Nephron (organoid): ENCODE measurements around the gene INTS11.
A peak's percentile ranks its signal among the peaks of the same experiment; 100 is the strongest.

ENCODE experiments used
- H3K27ac Mint-ChIP-seq, 3 experiments: 2 replicates each; pipeline ENCODE4 v1.8.0; 2020; ENCODE audit warnings: mixed read lengths in 3 of 3, mild to moderate bottlenecking in 2 of 3, moderate library complexity in 1 of 3
- H3K27me3 Mint-ChIP-seq: 2 replicates; pipeline ENCODE4 v1.8.0; 2021; ENCODE audit warnings: low read depth, mild to moderate bottlenecking, moderate library complexity, mixed read lengths
- H3K36me3 Mint-ChIP-seq: 2 replicates; pipeline ENCODE4 v1.8.0; 2020; ENCODE audit warnings: low read depth, mixed read lengths
- H3K4me1 Mint-ChIP-seq: 2 replicates; pipeline ENCODE4 v1.8.0; 2020; ENCODE audit warnings: mixed read lengths
- H3K4me3 Mint-ChIP-seq, 3 experiments: 2 replicates each; pipeline ENCODE4 v1.8.0; 2020; ENCODE audit warnings: mild to moderate bottlenecking in 3 of 3, mixed read lengths in 3 of 3, moderate library complexity in 2 of 3
- H3K9me3 Mint-ChIP-seq: 2 replicates; pipeline ENCODE4 v1.8.0; 2020; ENCODE audit warnings: mixed read lengths
- TF ChIP-seq, protein P1 (sequence below), 3 experiments: fragments of 200-600 bp; sonication (generic); IDR thresholded peaks; one replicate each; pipeline ENCODE4 v1.5.0; 2021; ENCODE audit warnings: antibody characterized with exemption in 3 of 3; ENCODE audit not compliant: unreplicated experiment in 3 of 3

Gene INTS11

DNA sequence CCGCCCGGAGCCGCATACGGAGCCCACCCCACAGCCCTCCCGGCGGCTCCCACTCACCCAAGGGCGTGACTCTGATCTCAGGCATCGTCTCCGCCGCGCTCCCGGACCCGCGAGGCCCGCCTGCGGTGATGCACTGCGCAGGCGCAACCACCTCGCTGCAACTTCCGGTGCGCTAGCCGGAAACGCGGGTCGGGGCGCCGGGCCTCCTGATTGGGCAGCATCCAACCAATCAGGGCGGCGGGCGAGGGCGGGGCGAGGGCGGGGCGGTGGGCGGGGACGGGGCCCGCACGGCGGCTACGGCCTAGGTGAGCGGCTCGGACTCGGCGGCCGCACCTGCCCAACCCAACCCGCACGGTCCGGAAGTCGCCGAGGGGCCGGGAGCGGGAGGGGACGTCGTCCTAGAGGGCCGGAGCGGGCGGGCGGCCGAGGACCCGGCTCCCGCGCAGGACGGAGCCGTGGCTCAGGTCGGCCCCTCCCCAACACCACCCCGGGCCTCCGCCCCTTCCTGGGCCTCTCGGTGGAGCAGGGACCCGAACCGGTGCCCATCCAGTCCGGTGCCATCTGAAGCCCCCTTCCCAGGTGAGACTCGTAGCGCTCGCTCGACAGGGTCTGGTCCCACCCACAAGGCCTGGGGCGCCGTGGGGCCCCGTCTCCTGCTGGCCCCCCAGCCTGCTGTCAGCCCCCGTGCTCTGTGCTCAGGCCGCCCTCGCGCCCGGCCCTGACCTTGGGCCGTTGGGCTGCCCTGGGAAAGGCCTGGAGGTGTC lies at the start of gene INTS11, which contains the start of gene CPTP:
TSS of gene INTS11 (minus strand) at position 137 of the 764 bp plus-strand sequence. CDS start at position 85, 52 bp downstream.
TSS of gene CPTP (plus strand) at position 279 of the 764 bp plus-strand sequence. CDS start 2,109 bp downstream, outside the sequence.
- Mint-ChIP-seq H3K9me3 (no peaks in the 10 kb centered on the region), H3K36me3 (peaks cover under 1% of the 10 kb centered on the region), H3K27ac (peak within 1 kb of the TSS in 2 of 3 experiments; percentile 48 to 77), H3K4me1 (peaks cover 18% of the 10 kb centered on the region), H3K27me3 (no peaks in the 10 kb centered on the region), H3K4me3 (peak within 1 kb of the TSS; percentile 90 to 97 (median 91))
- TF ChIP-seq, protein P1, sequence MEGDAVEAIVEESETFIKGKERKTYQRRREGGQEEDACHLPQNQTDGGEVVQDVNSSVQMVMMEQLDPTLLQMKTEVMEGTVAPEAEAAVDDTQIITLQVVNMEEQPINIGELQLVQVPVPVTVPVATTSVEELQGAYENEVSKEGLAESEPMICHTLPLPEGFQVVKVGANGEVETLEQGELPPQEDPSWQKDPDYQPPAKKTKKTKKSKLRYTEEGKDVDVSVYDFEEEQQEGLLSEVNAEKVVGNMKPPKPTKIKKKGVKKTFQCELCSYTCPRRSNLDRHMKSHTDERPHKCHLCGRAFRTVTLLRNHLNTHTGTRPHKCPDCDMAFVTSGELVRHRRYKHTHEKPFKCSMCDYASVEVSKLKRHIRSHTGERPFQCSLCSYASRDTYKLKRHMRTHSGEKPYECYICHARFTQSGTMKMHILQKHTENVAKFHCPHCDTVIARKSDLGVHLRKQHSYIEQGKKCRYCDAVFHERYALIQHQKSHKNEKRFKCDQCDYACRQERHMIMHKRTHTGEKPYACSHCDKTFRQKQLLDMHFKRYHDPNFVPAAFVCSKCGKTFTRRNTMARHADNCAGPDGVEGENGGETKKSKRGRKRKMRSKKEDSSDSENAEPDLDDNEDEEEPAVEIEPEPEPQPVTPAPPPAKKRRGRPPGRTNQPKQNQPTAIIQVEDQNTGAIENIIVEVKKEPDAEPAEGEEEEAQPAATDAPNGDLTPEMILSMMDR (IDR thresholded peaks at IDR 0.05; ENCODE audit: unreplicated experiment in 3 of 3) = no peak

DNA sequence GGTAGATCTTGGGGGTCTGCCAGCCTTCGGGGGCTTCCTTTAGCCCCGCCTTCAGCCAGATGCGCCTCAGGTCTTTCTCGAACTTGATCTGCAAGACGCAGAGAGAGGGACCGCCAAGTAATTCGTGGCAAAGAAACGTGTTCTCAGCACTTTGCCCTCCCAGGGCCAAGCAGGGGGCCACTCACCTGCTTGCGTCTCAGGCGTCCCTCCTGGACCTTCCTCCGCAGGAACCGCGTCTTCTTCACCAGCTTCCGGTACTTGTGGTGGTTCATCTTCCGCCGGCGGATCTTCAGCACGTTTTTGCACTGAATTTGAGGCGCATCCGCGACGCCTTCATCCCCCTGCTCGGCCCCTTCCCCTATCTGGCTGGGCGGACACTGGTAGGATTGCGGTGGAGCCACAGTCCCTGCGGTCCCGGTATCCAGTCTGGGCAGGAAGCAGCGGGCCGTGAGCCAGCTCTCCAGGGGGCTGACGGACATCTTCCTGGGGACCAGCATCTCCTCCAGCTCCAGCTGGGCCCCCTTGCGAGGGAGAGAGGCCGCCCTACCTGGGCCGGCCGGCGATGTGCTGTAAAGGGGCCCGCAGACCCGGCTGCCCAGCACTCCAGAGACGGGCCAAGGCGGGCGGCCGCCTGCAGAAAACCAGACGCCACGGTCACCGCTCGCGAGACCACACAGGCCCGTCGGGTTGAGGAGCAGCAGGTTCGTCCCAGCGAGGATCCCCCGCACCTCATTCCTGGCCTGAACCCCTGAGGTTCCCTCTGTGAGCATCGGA lies 49.5 kb upstream of the INTS11 start:
- Mint-ChIP-seq H3K4me3 (peak overlapping the region; percentile 86 to 91 (median 88)), H3K4me1 (peaks cover 6% of the 10 kb centered on the region), H3K9me3 (no peaks in the 10 kb centered on the region), H3K27me3 (no peaks in the 10 kb centered on the region), H3K27ac (no peak overlapping the region), H3K36me3 (no peaks in the 10 kb centered on the region)
- TF ChIP-seq, protein P1 (IDR thresholded peaks at IDR 0.05; ENCODE audit: unreplicated experiment in 3 of 3) = no peak

DNA sequence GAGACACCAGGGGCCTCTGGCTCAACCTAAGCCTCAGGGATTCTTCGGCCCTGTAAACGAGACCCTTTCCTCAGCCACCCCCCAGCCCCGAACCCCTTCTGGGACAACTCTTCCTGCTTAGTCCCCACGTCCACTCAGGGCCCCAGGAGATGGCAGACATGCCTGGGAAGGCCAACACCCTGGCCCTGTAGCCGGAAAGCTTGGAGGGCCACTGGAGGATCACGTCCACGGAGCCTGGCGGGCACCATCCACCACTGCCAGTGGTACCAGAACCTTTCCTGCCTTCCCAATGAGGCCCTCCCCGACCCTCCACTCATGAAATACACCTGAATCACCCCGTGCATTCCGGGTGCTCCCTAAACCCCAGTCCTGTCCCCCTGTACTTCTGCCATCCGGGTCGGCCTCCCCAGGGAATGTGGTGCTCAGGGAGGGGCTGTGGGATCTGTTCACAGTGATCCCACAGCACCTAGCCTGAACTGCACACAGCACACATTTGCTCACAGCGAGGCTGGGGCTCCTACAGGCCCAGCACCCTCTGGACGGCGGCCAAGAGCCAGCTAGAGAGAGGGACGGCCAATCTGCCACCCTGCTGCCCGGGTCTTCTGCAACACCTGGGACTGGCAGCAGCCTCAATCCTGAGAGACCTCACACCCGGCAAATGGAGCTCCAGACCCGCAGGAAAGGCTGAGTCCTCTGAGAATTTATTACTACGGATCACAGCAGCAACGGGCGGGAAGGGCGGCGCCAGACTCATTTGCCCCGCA lies 48.8 kb upstream of the INTS11 start:
- H3K4me3 Mint-ChIP-seq = peak overlapping the region; percentile 74 to 91 (median 88)
- peaks cover 4% of the 10 kb centered on the region for H3K27me3 Mint-ChIP-seq
- H3K27ac Mint-ChIP-seq = no peak overlapping the region
- H3K4me1 Mint-ChIP-seq = peaks cover 6% of the 10 kb centered on the region
- no peaks in the 10 kb centered on the region for H3K9me3 Mint-ChIP-seq
- H3K36me3 Mint-ChIP-seq = no peaks in the 10 kb centered on the region
- TF ChIP-seq, protein P1 (IDR thresholded peaks at IDR 0.05; ENCODE audit: unreplicated experiment in 3 of 3) = no peak

DNA sequence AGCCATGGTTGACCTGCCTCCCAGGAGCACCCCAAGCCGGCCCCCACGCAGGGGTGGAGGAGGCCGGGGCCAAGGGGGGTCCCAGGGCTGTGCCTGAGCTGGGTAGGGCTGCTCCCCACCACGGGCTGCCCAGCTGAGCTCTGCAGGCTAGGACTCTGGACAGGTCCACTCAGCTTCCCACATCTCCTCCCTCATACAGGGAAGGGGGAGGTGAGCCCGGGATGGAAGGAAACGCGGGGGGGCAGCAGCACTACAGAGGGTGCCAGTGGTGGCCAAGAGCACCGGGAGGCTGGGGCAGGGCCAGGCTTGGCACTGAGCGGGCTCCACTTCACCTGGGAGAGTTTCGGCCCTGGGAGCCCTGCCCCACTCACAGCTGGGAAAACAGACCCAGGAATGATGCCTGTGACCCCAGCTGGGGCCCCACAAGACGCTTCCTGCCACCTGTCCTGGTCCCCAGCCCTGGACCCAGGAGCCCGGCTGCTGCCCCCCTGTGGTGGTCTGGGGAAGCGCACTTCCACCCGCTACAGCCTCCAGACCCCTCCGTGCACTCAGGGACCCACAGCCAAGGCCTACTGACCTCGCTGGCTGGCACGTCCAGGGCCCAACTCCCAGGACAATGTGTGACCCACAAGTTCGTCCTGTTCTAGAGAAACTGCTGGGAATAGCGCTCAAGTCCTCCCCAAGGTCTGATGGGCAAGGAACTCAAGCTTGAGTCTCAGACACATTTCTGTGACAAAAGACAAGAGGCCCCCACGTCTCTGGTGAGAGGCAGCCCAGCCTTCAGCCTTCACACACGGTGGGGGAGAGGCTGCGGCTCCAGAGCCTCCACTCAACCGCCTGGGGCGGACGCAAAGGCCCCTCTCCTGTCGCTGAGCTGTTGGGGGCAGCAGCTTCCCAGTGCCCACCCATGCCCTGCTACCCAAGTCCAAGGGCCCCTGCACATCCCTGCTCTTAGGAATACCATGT lies 47.6 kb upstream of the INTS11 start:
- H3K9me3 Mint-ChIP-seq = no peaks in the 10 kb centered on the region
- TF ChIP-seq, protein P1 (IDR thresholded peaks at IDR 0.05; ENCODE audit: unreplicated experiment in 3 of 3) = peak; percentile 94 to 95 (median 94)
- H3K27ac Mint-ChIP-seq = no peak overlapping the region
- H3K4me1 Mint-ChIP-seq = peaks cover 6% of the 10 kb centered on the region
- H3K36me3 Mint-ChIP-seq = no peaks in the 10 kb centered on the region
- peak overlapping the region; percentile 68 to 77 (median 71) for H3K4me3 Mint-ChIP-seq
- H3K27me3 Mint-ChIP-seq = peaks cover 4% of the 10 kb centered on the region

DNA sequence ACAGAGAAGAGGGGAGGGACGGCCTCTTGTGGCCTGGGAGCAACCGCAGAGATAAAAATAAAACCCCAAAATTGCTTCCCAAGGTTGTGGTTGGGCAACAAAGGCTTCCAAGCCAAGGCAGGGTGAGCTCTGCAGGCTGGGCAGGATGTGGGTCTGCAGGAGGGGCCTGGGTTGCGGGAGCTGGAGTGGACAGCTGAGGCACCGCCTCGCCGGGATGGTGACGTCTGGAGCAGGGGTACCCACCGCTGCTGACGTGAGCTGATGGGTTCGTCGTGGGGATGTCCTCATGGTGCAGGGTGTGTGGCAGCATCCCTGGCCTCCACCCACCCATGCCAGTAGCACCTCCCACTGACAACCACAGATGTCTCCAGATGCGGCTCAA lies 46.9 kb upstream of the INTS11 start:
- H3K27me3 Mint-ChIP-seq = peaks cover 4% of the 10 kb centered on the region
- H3K27ac Mint-ChIP-seq = no peak overlapping the region
- TF ChIP-seq, protein P1 (IDR thresholded peaks at IDR 0.05; ENCODE audit: unreplicated experiment in 3 of 3) = no peak
- H3K36me3 Mint-ChIP-seq = no peaks in the 10 kb centered on the region
- no peak overlapping the region for H3K4me3 Mint-ChIP-seq
- no peaks in the 10 kb centered on the region for H3K9me3 Mint-ChIP-seq
- peaks cover 6% of the 10 kb centered on the region for H3K4me1 Mint-ChIP-seq
